Measurements from ENCODE around the gene MOB3C.
"Not testable (repeated sequence)": the region's sequence is repeated elsewhere in the genome, so short reads cannot be mapped to it uniquely, and the experiment has no call there.

MOB3C gene

DNA sequence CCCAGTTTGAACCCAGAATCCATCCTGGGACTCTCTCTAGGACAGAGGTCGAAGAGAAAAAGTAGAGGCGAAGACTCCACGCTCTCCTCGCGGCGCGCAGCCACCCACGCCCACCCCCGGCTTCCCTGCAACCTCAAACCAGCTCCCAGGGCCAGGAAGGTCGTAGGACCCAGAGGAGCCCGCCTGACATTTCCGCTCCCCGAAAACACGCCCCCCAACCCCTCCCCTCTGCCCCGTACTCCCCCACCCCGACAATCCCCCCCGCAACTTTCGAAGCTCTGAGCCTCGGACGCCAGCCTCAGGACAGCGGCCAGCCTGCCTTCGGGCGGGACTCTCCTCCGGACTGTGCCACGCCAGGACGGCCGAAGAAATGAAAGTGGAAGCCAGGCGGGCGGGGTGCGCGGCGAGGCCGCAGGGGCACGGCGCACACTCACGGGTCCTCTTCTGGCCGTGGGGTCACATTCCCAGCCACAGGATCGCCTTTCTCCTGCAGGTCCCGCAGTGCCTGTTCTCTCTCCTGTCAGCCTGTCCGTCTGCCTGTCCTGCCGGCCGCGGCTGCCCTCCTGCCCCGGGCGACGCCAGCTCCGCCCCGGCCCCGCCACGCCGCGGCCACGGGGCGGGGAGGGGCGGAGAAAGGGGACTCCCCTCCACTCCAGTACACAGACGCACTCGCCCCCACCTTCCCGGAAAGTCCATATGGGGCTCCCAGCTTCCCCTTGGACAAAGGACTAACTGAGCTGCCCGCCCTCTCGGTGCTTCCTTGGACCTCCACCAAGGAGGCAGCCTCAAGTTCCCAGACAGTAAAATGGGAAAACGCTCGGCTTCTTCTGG is at the start of gene MOB3C:
Gene MOB3C, minus strand, starts transcription at position 535 of the 831 bp plus-strand sequence. CDS start 3,490 bp downstream, outside the sequence.
- peak; percentile 32 to 40 for DNase-seq (ENCODE audit: low read depth in 2 of 2)

- no peak for DNase-seq (ENCODE audit: low read depth in 2 of 2)
These were observed 49.4 kb upstream of the MOB3C start for GRCh38 chr1:46665983-46666382.

GRCh38 chr1:46662919-46663318 is 46.3 kb upstream of the MOB3C start:
- DNase-seq (ENCODE audit: low read depth in 2 of 2), result not testable (repeated sequence)

DNA sequence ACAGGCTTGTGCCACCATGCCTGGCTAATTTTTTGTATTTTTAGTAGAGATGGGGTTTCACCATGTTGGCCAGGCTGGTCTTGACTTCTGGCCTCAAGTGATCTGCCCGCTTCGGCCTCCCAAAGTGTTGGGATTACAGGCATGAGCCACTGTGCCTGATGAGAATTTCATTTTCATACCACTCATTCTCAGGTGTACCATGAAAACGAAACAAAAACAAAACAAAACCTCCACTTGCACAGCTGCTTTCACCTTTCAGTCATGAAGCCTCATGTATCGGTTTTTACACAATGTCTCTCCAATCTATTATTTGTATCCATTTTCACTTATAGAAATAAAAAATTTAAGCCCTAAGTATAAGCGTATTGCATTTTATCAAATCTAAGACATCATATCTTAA is 43.5 kb upstream of the MOB3C start:
- not testable (repeated sequence) for DNase-seq (ENCODE audit: low read depth in 2 of 2)

GRCh38 chr1:46659307-46659870 is 42.8 kb upstream of the MOB3C start:
- DNase-seq (ENCODE audit: low read depth in 2 of 2), result no peak

GRCh38 chr1:46657775-46658174 is 41.2 kb upstream of the MOB3C start:
- no peak for DNase-seq (ENCODE audit: low read depth in 2 of 2)

DNA sequence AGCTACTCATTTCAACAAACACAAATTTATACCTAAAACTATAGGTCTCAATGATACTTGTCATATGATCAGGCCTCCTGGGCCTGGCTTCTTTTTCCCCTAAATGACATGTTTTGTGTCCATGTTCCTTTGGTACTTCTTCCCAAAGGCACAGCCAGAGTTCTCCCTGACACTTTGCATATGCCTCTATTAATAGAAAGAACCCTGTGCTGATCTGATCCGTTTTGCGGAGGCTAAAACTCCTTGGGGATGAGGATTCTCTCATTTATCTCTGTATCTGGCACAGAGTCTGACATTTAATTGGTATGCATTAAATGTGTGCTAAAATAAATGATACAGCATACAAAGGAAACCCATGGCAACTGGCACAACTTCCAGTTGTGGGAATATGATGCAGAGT is 40.0 kb upstream of the MOB3C start:
- DNase-seq (ENCODE audit: low read depth in 2 of 2), result no peak

- DNase-seq (ENCODE audit: low read depth in 2 of 2), result no peak
These were observed 39.2 kb upstream of the MOB3C start for GRCh38 chr1:46655848-46656247.

DNA sequence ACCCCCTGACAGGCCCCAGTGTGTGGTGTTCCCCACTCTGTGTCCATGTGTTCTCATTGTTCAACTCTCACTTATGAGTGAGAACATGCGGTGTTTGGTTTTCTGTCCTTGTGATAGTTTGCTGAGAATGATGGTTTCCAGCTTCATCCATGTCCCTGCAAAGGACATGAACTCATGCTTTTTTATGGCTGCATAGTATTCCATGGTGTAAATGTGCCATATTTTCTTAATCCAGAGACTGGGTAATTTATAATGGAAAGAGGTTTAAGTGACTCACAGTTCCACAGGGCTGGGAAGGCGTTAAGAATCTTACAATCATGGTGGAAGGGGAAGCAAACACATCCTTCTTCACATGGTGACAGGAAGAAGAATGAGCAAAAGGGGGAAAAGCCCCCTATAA is 38.1 kb upstream of the MOB3C start:
- DNase-seq (ENCODE audit: low read depth in 2 of 2), result not testable (repeated sequence)

DNA sequence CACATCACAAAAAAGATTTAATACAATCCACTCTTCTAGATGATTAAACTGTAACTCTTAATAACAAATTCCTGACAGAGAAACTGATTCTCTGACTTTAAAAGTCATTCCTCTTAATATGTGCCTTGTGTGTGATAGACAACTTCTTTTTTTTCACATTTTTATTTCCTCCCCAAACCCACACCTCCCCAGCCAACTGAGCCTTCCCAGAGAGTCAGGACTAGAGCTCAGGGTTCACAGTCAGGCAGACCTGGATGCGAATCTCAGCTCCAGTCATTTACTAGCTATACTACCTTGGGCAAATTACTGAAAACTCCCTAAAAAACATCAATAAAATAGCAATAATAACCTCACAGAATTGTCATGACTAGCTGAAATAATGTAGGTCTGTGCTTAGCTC is 37.4 kb upstream of the MOB3C start:
- no peak for DNase-seq (ENCODE audit: low read depth in 2 of 2)

- DNase-seq (ENCODE audit: low read depth in 2 of 2), result peak; percentile 34 to 47
These were observed 36.9 kb upstream of the MOB3C start for GRCh38 chr1:46653405-46653958.

- DNase-seq (ENCODE audit: low read depth in 2 of 2), result no peak
These were observed 35.9 kb upstream of the MOB3C start for GRCh38 chr1:46652321-46653100.

GRCh38 chr1:46651152-46651551 is 34.5 kb upstream of the MOB3C start:
- not testable (repeated sequence) for DNase-seq (ENCODE audit: low read depth in 2 of 2)

DNA sequence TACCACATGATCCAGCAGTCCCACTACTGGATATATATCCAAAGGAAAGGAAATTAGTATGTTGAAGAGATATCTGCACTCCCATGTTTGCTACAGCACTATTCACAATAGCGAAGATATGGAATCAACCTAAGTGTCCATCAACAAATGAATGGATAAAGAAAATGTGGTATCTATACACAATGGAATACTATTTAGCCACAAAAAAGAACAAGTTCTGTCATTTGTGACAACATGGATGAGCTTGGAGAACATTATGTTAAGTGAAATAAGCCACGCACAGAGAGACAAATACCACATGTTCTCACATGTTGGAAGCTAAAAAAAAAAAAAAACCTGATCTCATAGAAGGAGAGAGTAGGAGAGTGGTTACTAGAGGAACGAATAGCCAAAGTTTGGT is 33.9 kb upstream of the MOB3C start:
- DNase-seq (ENCODE audit: low read depth in 2 of 2), result no peak

- DNase-seq (ENCODE audit: low read depth in 2 of 2), result no peak
These were observed 33.2 kb upstream of the MOB3C start for GRCh38 chr1:46649764-46650163.

DNA sequence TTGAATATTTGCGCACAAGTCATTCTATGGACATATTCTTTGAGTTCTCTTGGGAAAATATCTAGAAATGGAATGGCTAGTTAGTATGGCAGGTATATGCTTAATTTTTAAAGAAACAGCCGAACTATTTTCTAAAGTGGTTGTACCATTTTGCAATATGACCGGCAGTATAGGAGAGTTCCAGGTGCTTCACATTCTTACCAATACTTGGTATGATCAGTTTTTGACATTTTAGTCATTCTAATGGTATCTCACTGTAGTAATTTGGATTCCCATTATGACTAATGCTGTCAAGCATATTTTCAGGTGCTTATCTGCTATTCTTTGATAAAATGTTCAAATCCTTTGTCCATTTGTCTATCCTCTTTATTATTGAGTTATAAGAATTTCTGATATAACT is 31.0 kb upstream of the MOB3C start:
- no peak for DNase-seq (ENCODE audit: low read depth in 2 of 2)

GRCh38 chr1:46646844-46647243 is 30.2 kb upstream of the MOB3C start:
- no peak for DNase-seq (ENCODE audit: low read depth in 2 of 2)

DNA sequence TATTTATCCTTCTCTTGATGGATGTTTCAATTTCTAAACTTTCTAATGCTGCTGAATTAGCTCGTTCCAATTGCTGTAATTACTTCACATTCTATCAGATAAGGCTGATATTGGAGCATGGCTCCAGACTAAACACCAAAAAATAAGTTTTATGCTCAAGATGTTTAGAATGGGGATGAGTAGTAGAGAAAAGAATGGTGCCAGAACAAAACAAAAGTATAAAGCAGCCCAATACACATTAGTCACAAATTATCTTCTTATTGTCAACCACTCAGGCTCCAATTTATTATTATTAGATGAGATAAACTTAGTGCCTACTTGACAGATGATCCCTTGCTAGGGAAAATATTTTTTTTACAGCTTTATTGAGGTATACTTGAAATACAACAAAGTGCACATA is 29.7 kb upstream of the MOB3C start:
- no peak for DNase-seq (ENCODE audit: low read depth in 2 of 2)

DNA sequence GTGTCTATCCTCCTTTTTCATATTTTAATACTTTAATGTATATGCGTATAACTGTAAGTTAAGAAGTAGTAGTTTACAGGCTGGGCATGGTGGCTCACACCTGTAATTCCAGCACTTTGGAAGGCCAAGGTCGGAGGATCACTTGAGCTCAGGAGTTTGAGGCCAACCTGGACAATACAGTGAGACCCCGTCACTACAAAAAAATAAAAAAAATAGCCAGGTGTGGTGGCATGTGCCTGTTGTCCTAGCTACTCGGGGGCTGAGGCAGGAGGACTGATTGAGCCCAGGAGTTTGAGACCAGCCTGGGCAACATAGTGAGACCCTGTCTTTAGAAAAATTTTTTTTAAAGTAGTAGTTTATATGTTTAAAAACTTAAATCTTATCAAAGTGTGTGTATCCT is 29.2 kb upstream of the MOB3C start:
- DNase-seq (ENCODE audit: low read depth in 2 of 2), result no peak

DNA sequence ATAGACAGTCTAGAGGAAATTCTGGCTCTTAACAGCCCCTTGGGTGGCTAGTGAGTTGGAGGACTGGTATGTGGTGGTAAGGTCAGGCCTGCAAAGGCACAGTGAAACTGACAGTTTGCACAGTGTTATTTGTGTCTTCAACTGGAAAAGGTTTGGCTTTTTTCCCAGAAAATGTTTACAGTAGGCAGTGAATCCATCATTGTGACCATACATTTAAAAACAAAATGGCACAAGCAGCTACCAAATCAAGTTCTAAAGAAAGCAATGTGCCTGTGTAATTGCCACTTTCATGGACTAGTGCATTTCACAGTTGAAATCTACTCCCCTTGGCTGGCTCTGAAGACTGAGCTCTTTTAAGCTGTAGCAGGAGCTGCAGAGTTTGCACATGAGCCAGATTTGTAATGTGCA is 26.8 kb upstream of the MOB3C start:
- DNase-seq (ENCODE audit: low read depth in 2 of 2), result peak; percentile 82 to 83

DNA sequence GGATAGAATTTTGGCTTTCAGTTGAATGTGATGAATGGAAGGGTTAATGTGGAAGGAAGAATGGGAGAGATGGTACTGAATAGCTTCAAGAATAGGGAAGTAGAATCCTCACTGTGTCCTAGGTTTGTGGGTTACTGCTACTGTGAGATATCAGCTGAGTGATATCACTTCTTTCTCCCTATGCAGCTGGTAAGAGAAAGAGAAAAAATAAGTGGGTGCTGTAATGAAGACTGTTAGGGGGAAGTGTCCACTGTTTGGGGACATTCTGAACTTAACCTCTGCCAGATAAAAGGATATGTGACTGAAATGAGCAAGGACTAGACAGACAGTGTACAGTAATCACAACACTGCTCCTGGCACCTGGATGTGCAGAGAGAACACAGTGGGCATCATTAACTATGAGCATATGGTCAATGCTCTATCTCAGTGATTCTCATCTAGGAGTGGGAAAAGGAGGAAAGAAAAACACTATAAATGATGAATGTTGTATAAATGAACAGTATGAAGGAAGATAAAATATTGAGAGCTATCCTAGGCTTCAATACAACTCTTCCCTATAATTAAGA is 25.6 kb upstream of the MOB3C start:
- DNase-seq (ENCODE audit: low read depth in 2 of 2), result no peak

- no peak for DNase-seq (ENCODE audit: low read depth in 2 of 2)
These were observed 22.9 kb upstream of the MOB3C start for GRCh38 chr1:46639547-46639946.

Measured in fibroblast of skin of left quadriceps (primary cell).